HepG2 (cell line): ENCODE results near the gene PCNA. TPM values are rescaled to one million over a fixed set of nuclear protein-coding genes. Genes with fewer than 3 reads are reported as not detected.

ENCODE experiments used
- ATAC-seq: fragments of 200-7000 bp; cut with Tn5 transposase; 3 replicates; pipeline ENCODE4 v1.9.1; 2020; ENCODE audit warnings: mild to moderate bottlenecking, moderate library complexity
- BruUV-seq: library from RNA; stranded (reverse); fragments of 400-500 nt; replicated peaks from 2 replicates; lab custom pipeline; 2021; lab: Mats Ljungman, UMichigan
- CTCF ChIA-PET: fragments of 300-600 bp; formaldehyde crosslinking; extraction: SDS; loops from one replicate; lab custom pipeline; 2021; ENCODE audit warnings: low total read pairs, inconsistent platforms, low intra/inter-chr PET ratio; lab: Yijun Ruan, JAX
- POLR2A ChIA-PET: fragments of 350-600 bp; sonication (Branson Sonifier 250); formaldehyde crosslinking; loops from one replicate; lab custom pipeline; 2020; ENCODE audit warnings: antibody characterized with exemption, inconsistent platforms; lab: Yijun Ruan, JAX
- DNase-seq: peaks from one replicate; pipeline ENCODE4 v3.0.0-alpha.2; 2015; ENCODE audit warnings: low spot score
- FAIRE-seq: peaks from 3 replicates; lab custom pipeline; 2011; peaks lifted over from hg19 to GRCh38; lab: Jason Lieb, UNC
- H2AFZ ChIP-seq: one replicate; pipeline ENCODE4 v1.6.1; 2011; ENCODE audit warnings: low read length, inconsistent platforms
- H3K27ac ChIP-seq: fragments of 300-600 bp; 3 replicates; pipeline ENCODE4 v1.8.0; 2011; ENCODE audit warnings: mixed run types, mild to moderate bottlenecking, mixed read lengths, low read length, inconsistent platforms; ENCODE audit not compliant: insufficient read depth; ENCODE audit errors: extremely low read length
- H3K27me3 ChIP-seq, 2 experiments: fragments of 200-600 bp in 1 of 2; 2 replicates in 1 of 2; 3 replicates in 1 of 2; pipeline versions ENCODE4 v1.6.0 to v1.8.0; 2011; ENCODE audit warnings: low read length in 2 of 2, mild to moderate bottlenecking in 2 of 2, moderate library complexity in 2 of 2, inconsistent platforms in 1 of 2; ENCODE audit not compliant: insufficient read depth in 2 of 2, control insufficient read depth in 1 of 2
- H3K36me3 ChIP-seq, 2 experiments: fragments of 200-600 bp in 1 of 2; replicated peaks in 1 of 2; 2 replicates in 1 of 2; 3 replicates in 1 of 2; pipeline versions ENCODE4 v1.5.1 to v1.8.0; 2011; ENCODE audit warnings: low read length in 2 of 2, inconsistent platforms in 1 of 2; ENCODE audit not compliant: insufficient read depth in 2 of 2, control insufficient read depth in 1 of 2
- H3K4me1 ChIP-seq: 2 replicates; pipeline ENCODE4 v1.5.1; 2012; ENCODE audit warnings: low read length, inconsistent platforms; ENCODE audit not compliant: insufficient read depth
- H3K4me2 ChIP-seq: 2 replicates; pipeline ENCODE4 v1.6.0; 2011; ENCODE audit warnings: low read depth, low read length, inconsistent platforms
- H3K4me3 ChIP-seq, 3 experiments: fragments of 200-600 bp in 1 of 3; sonication (generic), shearing (Covaris generic) in 1 of 3; replicated peaks in 1 of 3; 2 replicates each; pipeline ENCODE4 v1.5.1; 2011 to 2016; ENCODE audit warnings: low read length in 3 of 3, inconsistent platforms in 2 of 3, low read depth in 2 of 3, mild to moderate bottlenecking in 2 of 3, control low read depth in 1 of 3, mixed read lengths in 1 of 3; ENCODE audit not compliant: insufficient read depth in 1 of 3
- H3K79me2 ChIP-seq: one replicate; pipeline ENCODE4 v1.6.1; 2011; ENCODE audit warnings: low read length, inconsistent platforms; ENCODE audit not compliant: insufficient read depth
- H3K9ac ChIP-seq: 2 replicates; pipeline ENCODE4 v1.6.0; 2011; ENCODE audit warnings: mild to moderate bottlenecking, low read depth, low read length, inconsistent platforms; ENCODE audit not compliant: insufficient read depth
- H3K9me3 ChIP-seq: 2 replicates; pipeline ENCODE4 v1.5.1; 2012; ENCODE audit warnings: mild to moderate bottlenecking, low read length
- H4K20me1 ChIP-seq: 2 replicates; pipeline ENCODE4 v1.6.0; 2011; ENCODE audit warnings: inconsistent platforms, mild to moderate bottlenecking, low read length, moderate library complexity; ENCODE audit not compliant: insufficient read depth
- CERS6 ChIP-seq: sonication (generic); formaldehyde crosslinking; IDR thresholded peaks from 2 replicates; pipeline ENCODE4 v1.5.0; 2020; ENCODE audit warnings: missing genetic modification reagents
- ZNF292 ChIP-seq: sonication (generic); formaldehyde crosslinking; IDR thresholded peaks from 2 replicates; pipeline ENCODE4 v1.8.1; 2022; ENCODE audit warnings: mild to moderate bottlenecking, low read depth, missing genetic modification reagents, borderline replicate concordance
- ZNF644 ChIP-seq: IDR thresholded peaks from 2 replicates; pipeline ENCODE4 v1.6.1; 2016; ENCODE audit warnings: low read depth
- WGBS: methylation state at CpG from one replicate; pipeline ENCODE4 v1.1.6; 2017; ENCODE audit warnings: low lambda C conversion rate; 5-methylcytosine and 5-hydroxymethylcytosine counted together
- in situ Hi-C: cut with HindIII; loops from 2 replicates; pipeline ENCODE4 v1.10.0; 2017; ENCODE audit warnings: low pct_unique_long_range_greater_than_20kb; ENCODE audit not compliant: extremely low pct_ligation_motif_present
- intact Hi-C: fragments of 100-400 bp; cut with micrococcal nuclease; formaldehyde crosslinking; loops from one replicate; pipeline ENCODE4 v1.10.0; 2022; ENCODE audit not compliant: unreplicated experiment
- polyA plus RNA-seq, 8 experiments: library from polyadenylated mRNA; depleted of rRNA in 3 of 8; stranded (reverse) in 7 of 8; unstranded in 1 of 8; fragments of >200 nt; fragmentation: Illumina TruSeq in 4 of 8; extraction: Trizol in 4 of 8; gene quantifications; 2 replicates each; pipeline versions ENCODE4 v1.2.1 to v1.2.3, GENCODE V29; 2011 to 2016; ENCODE audit warnings: low read depth in 4 of 8, missing spikeins in 1 of 8, mixed read lengths in 1 of 8; ENCODE audit not compliant: insufficient read depth in 1 of 8
- total RNA-seq, 5 experiments: library from RNA; depleted of rRNA; stranded (reverse); fragments of >200 nt; fragmentation: Illumina TruSeq; extraction: Trizol; gene quantifications; 2 replicates each; pipeline ENCODE4 v1.2.3, GENCODE V29; 2016; ENCODE audit warnings: low read depth in 1 of 5
- TF ChIP-seq, protein P1 (sequence below): sonication (generic); formaldehyde crosslinking; conservative IDR thresholded peaks from 2 replicates; pipeline ENCODE4 v1.4.0; 2020; ENCODE audit warnings: missing genetic modification reagents
- TF ChIP-seq, protein P2 (sequence below): sonication (generic); formaldehyde crosslinking; IDR thresholded peaks from 2 replicates; pipeline ENCODE4 v1.8.0; 2022; ENCODE audit warnings: mild to moderate bottlenecking, missing genetic modification reagents, moderate library complexity

The PCNA gene
- total and polyA plus RNA-seq, 2 of the 13 experiments (the other 11 are each of a cell fraction or from before 2014, with no cell fraction given), result 229 to 655 TPM

DNA sequence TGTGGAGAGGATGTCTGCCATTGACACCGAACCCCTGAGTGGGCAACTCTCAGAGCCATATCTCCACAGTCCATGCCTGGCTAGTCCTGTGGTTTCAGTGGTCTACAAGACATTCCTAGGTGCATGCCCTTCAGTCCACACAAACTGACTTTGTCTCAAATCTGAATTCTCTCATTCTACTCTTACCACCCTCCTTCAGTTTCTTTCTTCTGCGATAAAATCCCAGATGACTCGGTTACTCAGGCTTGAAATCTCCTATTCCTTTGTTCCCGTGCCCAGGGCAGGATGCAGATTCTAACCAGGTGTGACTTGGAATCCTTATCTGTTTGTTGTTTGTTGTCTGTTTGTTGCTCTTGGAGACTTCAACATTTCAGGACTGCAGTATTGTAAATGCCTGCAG lies 16.3 kb upstream of the PCNA start:
- in situ Hi-C loops, result no loop called here

More for the DNA sequence above, 16.3 kb upstream of the PCNA start:
- ATAC-seq (no peak), FAIRE-seq (no peak), DNase-seq (no peak)
- BruUV-seq, result no TSS peak
- Histone ChIP-seq H3K36me3 (peaks cover 1 to 18% of the 10 kb centered on the region in 2 experiments; a peak in 4 of 5 replicates), H3K27me3 (no peaks in the 10 kb centered on the region), H3K27ac (no peak overlapping the region), H2AFZ (no peak overlapping the region), H3K79me2 (peaks cover 91% of the 10 kb centered on the region), H3K4me1 (peaks cover 26% of the 10 kb centered on the region), H3K4me2 (no peak overlapping the region), H4K20me1 (peaks cover 7% of the 10 kb centered on the region; the same call in 1 of the 2 replicates), H3K9me3 (no peaks in the 10 kb centered on the region), H3K9ac (no peak overlapping the region), H3K4me3 (no peak overlapping the region)
- intact Hi-C loops, result no loop called here
- 95% methylated on average over 4 of the region's 4 CpGs for WGBS
- POLR2A ChIA-PET, result interaction anchor here (0.7 kb wide), 1 partner anchor 9 kb away, joined by 3 read pairs; the partner anchor contains the start of gene CDS2
- TF ChIP-seq ZNF292 (CRISPR knock-in tag) (no peak), CERS6 (CRISPR knock-in tag) (no peak), ZNF644 (no peak)
- TF ChIP-seq, protein P1, sequence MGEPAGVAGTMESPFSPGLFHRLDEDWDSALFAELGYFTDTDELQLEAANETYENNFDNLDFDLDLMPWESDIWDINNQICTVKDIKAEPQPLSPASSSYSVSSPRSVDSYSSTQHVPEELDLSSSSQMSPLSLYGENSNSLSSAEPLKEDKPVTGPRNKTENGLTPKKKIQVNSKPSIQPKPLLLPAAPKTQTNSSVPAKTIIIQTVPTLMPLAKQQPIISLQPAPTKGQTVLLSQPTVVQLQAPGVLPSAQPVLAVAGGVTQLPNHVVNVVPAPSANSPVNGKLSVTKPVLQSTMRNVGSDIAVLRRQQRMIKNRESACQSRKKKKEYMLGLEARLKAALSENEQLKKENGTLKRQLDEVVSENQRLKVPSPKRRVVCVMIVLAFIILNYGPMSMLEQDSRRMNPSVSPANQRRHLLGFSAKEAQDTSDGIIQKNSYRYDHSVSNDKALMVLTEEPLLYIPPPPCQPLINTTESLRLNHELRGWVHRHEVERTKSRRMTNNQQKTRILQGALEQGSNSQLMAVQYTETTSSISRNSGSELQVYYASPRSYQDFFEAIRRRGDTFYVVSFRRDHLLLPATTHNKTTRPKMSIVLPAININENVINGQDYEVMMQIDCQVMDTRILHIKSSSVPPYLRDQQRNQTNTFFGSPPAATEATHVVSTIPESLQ (CRISPR knock-in tag), result no peak
- TF ChIP-seq, protein P2, sequence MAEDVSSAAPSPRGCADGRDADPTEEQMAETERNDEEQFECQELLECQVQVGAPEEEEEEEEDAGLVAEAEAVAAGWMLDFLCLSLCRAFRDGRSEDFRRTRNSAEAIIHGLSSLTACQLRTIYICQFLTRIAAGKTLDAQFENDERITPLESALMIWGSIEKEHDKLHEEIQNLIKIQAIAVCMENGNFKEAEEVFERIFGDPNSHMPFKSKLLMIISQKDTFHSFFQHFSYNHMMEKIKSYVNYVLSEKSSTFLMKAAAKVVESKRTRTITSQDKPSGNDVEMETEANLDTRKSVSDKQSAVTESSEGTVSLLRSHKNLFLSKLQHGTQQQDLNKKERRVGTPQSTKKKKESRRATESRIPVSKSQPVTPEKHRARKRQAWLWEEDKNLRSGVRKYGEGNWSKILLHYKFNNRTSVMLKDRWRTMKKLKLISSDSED (CRISPR knock-in tag), result no peak
- TF ChIP-seq, all 625 proteins: peak for 0
- CTCF ChIA-PET, result no interaction called here
